Vagina (tissue), 2 donors: Measurements from ENCODE around the gene TARS1.

Source experiments
- POLR2A ChIP-seq, 2 donors: fragments of 450-650 bp; IDR thresholded peaks; one replicate each; pipeline ENCODE4 v1.6.1; 2017; ENCODE audit warnings: antibody characterized with exemption in 2 of 2, mild to moderate bottlenecking in 2 of 2, moderate library complexity in 2 of 2
- TF ChIP-seq, protein P1 (sequence below), 3 experiments: fragments of 450-650 bp in 2 of 3; fragments of 200-600 bp in 1 of 3; sonication (generic) in 1 of 3; IDR thresholded peaks; one replicate each; pipeline ENCODE4 v1.5.1; 2017 to 2019; ENCODE audit warnings: antibody characterized with exemption in 3 of 3, mild to moderate bottlenecking in 2 of 3, moderate library complexity in 2 of 3

DNA sequence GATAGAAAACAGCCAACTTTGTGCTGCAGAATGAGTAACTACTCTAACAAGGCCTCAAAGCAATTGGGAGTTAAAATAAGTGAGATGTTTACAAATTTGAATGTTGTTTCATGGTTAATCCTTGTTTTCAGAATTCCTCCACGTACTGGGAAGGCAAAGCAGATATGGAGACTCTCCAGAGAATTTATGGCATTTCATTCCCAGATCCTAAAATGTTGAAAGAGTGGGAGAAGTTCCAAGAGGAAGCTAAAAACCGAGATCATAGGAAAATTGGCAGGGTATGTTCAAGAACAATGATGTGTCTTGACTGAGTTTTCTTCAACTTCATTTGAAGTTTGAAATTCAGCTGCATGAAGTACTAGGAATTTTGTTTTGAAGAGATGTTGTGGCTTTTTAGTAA lies 16.4 kb downstream of the TARS1 start:
- TF ChIP-seq POLR2A (IDR thresholded peaks at IDR 0.05): no peak
- TF ChIP-seq, protein P1, sequence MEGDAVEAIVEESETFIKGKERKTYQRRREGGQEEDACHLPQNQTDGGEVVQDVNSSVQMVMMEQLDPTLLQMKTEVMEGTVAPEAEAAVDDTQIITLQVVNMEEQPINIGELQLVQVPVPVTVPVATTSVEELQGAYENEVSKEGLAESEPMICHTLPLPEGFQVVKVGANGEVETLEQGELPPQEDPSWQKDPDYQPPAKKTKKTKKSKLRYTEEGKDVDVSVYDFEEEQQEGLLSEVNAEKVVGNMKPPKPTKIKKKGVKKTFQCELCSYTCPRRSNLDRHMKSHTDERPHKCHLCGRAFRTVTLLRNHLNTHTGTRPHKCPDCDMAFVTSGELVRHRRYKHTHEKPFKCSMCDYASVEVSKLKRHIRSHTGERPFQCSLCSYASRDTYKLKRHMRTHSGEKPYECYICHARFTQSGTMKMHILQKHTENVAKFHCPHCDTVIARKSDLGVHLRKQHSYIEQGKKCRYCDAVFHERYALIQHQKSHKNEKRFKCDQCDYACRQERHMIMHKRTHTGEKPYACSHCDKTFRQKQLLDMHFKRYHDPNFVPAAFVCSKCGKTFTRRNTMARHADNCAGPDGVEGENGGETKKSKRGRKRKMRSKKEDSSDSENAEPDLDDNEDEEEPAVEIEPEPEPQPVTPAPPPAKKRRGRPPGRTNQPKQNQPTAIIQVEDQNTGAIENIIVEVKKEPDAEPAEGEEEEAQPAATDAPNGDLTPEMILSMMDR (IDR thresholded peaks at IDR 0.05): no peak
